H1 (cell line): ENCODE data around the gene GRK3. TPM values are rescaled to one million over a fixed set of nuclear protein-coding genes. Genes with fewer than 3 reads are reported as not detected.

ENCODE experiments used
- CTCF ChIA-PET: fragments of 300-600 bp; sonication (Branson Sonifier 250); formaldehyde crosslinking; loops from one replicate; lab custom pipeline; 2021; ENCODE audit not compliant: partially characterized antibody; lab: Charles Lee
- POLR2A ChIA-PET: fragments of 300-600 bp; sonication (Branson Sonifier 250); formaldehyde crosslinking; loops from one replicate; lab custom pipeline; 2021; ENCODE audit warnings: inconsistent platforms; ENCODE audit not compliant: partially characterized antibody; lab: Charles Lee
- DNase-seq, 2 experiments: peaks; one replicate each; pipeline versions ENCODE4 v3.0.0 to v3.0.0-alpha.2; 2010 to 2022; ENCODE audit warnings: low spot score in 2 of 2, low read depth in 1 of 2, mixed read lengths in 1 of 2
- FAIRE-seq: peaks from 2 replicates; lab custom pipeline; 2011; peaks lifted over from hg19 to GRCh38; lab: Jason Lieb, UNC
- H2AFZ ChIP-seq: 2 replicates; pipeline ENCODE4 v1.8.1; 2012; ENCODE audit warnings: low read length, inconsistent platforms
- H2AK5ac ChIP-seq: 2 replicates; pipeline ENCODE4 v1.6.1; 2013; ENCODE audit warnings: low read depth, low read length
- H2BK120ac ChIP-seq: replicated peaks from 2 replicates; pipeline ENCODE3; 2013; ENCODE audit warnings: low read depth, low read length, inconsistent platforms
- H2BK12ac ChIP-seq: 2 replicates; pipeline ENCODE4 v1.6.1; 2013; ENCODE audit warnings: low read depth, low read length
- H2BK15ac ChIP-seq: 2 replicates; pipeline ENCODE4 v1.6.1; 2013; ENCODE audit warnings: low read length
- H2BK20ac ChIP-seq: 2 replicates; pipeline ENCODE4 v1.6.1; 2013; ENCODE audit warnings: low read length
- H2BK5ac ChIP-seq: 2 replicates; pipeline ENCODE4 v1.6.1; 2013; ENCODE audit warnings: low read depth, low read length
- H3K14ac ChIP-seq: 2 replicates; pipeline ENCODE4 v1.6.1; 2013; ENCODE audit warnings: inconsistent platforms; ENCODE audit not compliant: insufficient read length
- H3K18ac ChIP-seq: 2 replicates; pipeline ENCODE4 v1.6.1; 2013; ENCODE audit warnings: low read length; ENCODE audit errors: extremely low read depth
- H3K23ac ChIP-seq: 2 replicates; pipeline ENCODE4 v1.6.1; 2013; ENCODE audit warnings: inconsistent platforms; ENCODE audit not compliant: insufficient read length
- H3K23me2 ChIP-seq: 2 replicates; pipeline ENCODE4 v1.6.1; 2013; ENCODE audit warnings: low read depth, low read length
- H3K27ac ChIP-seq: 2 replicates; pipeline ENCODE4 v1.6.1; 2011; ENCODE audit warnings: low read depth, low read length, inconsistent platforms
- H3K27me3 ChIP-seq, 4 experiments: replicated peaks in 1 of 4; 1 replicate in 1 of 4; 2 replicates in 3 of 4; pipeline versions ENCODE4 v1.6.1 to v1.8.1; 2011 to 2013; ENCODE audit warnings: low read length in 3 of 4, mild to moderate bottlenecking in 3 of 4, inconsistent platforms in 2 of 4, mixed read lengths in 2 of 4, moderate library complexity in 1 of 4; ENCODE audit not compliant: control insufficient read depth in 3 of 4, insufficient read depth in 3 of 4; ENCODE audit errors: extremely low read depth in 1 of 4
- H3K36me3 ChIP-seq, 4 experiments: 2 replicates each; pipeline versions ENCODE4 v1.6.1 to v1.8.1; 2011 to 2013; ENCODE audit warnings: mild to moderate bottlenecking in 4 of 4, low read length in 3 of 4, moderate library complexity in 2 of 4, control low read depth in 1 of 4, inconsistent platforms in 1 of 4; ENCODE audit not compliant: insufficient read depth in 4 of 4, control insufficient read depth in 2 of 4
- H3K4ac ChIP-seq: replicated peaks from 2 replicates; pipeline ENCODE3; 2013; ENCODE audit warnings: low read length, low read depth, mixed read lengths, inconsistent platforms; ENCODE audit not compliant: insufficient read length
- H3K4me1 ChIP-seq, 4 experiments: replicated peaks in 1 of 4; 1 replicate in 1 of 4; 2 replicates in 3 of 4; pipeline versions ENCODE4 v1.6.1 to v1.8.1; 2011 to 2013; ENCODE audit warnings: low read length in 3 of 4, inconsistent platforms in 2 of 4, mixed read lengths in 1 of 4; ENCODE audit not compliant: insufficient read depth in 4 of 4, control insufficient read depth in 3 of 4
- H3K4me2 ChIP-seq, 2 experiments: 2 replicates each; pipeline versions ENCODE4 v1.6.1 to v1.8.1; 2011 to 2013; ENCODE audit warnings: low read depth in 2 of 2, low read length in 2 of 2, control low read depth in 1 of 2, inconsistent platforms in 1 of 2, mild to moderate bottlenecking in 1 of 2; ENCODE audit not compliant: insufficient read depth in 1 of 2
- H3K4me3 ChIP-seq, 4 experiments: fragments of 200-600, 300-600 bp in 1 of 4; sonication (generic), shearing (Covaris generic), sonication (Bioruptor Twin) in 1 of 4; 2 replicates each; pipeline versions ENCODE4 v1.5.1 to v1.8.1; 2011 to 2016; ENCODE audit warnings: low read length in 4 of 4, low read depth in 3 of 4, control low read depth in 2 of 4, inconsistent platforms in 2 of 4, mild to moderate bottlenecking in 2 of 4, mixed read lengths in 1 of 4, moderate library complexity in 1 of 4; ENCODE audit not compliant: insufficient read depth in 2 of 4; ENCODE audit errors: extremely low read depth in 1 of 4
- H3K56ac ChIP-seq: replicated peaks from 2 replicates; pipeline ENCODE3; 2013; ENCODE audit warnings: low read depth, mild to moderate bottlenecking, mixed read lengths, low read length, inconsistent platforms; ENCODE audit not compliant: insufficient read length
- H3K79me1 ChIP-seq: 2 replicates; pipeline ENCODE4 v1.6.1; 2013; ENCODE audit warnings: low read depth, low read length, control low read depth
- H3K79me2 ChIP-seq, 2 experiments: 2 replicates each; pipeline versions ENCODE4 v1.6.1 to v1.8.1; 2012 to 2013; ENCODE audit warnings: low read length in 2 of 2, mild to moderate bottlenecking in 2 of 2, inconsistent platforms in 1 of 2; ENCODE audit not compliant: insufficient read depth in 2 of 2, control insufficient read depth in 1 of 2
- H3K9ac ChIP-seq, 4 experiments: replicated peaks in 1 of 4; 1 replicate in 1 of 4; 2 replicates in 3 of 4; pipeline versions ENCODE4 v1.6.1 to v1.8.1; 2011 to 2013; ENCODE audit warnings: low read depth in 3 of 4, low read length in 3 of 4, control low read depth in 2 of 4, mild to moderate bottlenecking in 2 of 4, moderate library complexity in 2 of 4, inconsistent platforms in 1 of 4; ENCODE audit errors: extremely low read depth in 1 of 4
- H3K9me3 ChIP-seq, 2 experiments: 2 replicates each; pipeline versions ENCODE4 v1.6.1 to v1.8.1; 2012 to 2013; ENCODE audit warnings: mild to moderate bottlenecking in 2 of 2, moderate library complexity in 2 of 2, control low read depth in 1 of 2, inconsistent platforms in 1 of 2, low read depth in 1 of 2, low read length in 1 of 2, mixed read lengths in 1 of 2; ENCODE audit not compliant: insufficient read depth in 2 of 2
- H4K20me1 ChIP-seq, 2 experiments: replicated peaks in 1 of 2; 2 replicates each; pipeline versions ENCODE3 to v1.8.1; 2011 to 2013; ENCODE audit warnings: inconsistent platforms in 2 of 2, low read length in 2 of 2, mild to moderate bottlenecking in 1 of 2; ENCODE audit not compliant: insufficient read depth in 2 of 2, control insufficient read depth in 1 of 2
- H4K5ac ChIP-seq: 2 replicates; pipeline ENCODE4 v1.6.1; 2013; ENCODE audit warnings: low read length, low read depth, mixed read lengths, inconsistent platforms; ENCODE audit not compliant: insufficient read length
- H4K8ac ChIP-seq: 2 replicates; pipeline ENCODE4 v1.8.0; 2013; ENCODE audit warnings: mild to moderate bottlenecking, moderate library complexity, low read length, inconsistent platforms; ENCODE audit not compliant: insufficient read depth; ENCODE audit errors: extremely low read depth
- H4K91ac ChIP-seq: replicated peaks from 2 replicates; pipeline ENCODE3; 2013; ENCODE audit warnings: low read length, mixed read lengths, inconsistent platforms; ENCODE audit not compliant: insufficient read length
- ASH2L ChIP-seq: fragments of 200-600, 300-600 bp; sonication (generic); IDR thresholded peaks from one replicate; pipeline ENCODE4 v1.7.1; 2017; ENCODE audit warnings: low read length
- BACH1 ChIP-seq: IDR thresholded peaks from 2 replicates; pipeline ENCODE4 v1.6.1; 2012; ENCODE audit warnings: low read length, improper control_type of control experiment
- BRCA1 ChIP-seq: IDR thresholded peaks from 2 replicates; pipeline ENCODE4 v1.6.1; 2012; ENCODE audit warnings: low read depth, low read length, improper control_type of control experiment
- CBX5 ChIP-seq: fragments of 300-800, 300-1000 bp; sonication (generic); IDR thresholded peaks from 2 replicates; pipeline ENCODE4 v1.7.1; 2016; ENCODE audit warnings: antibody characterized with exemption, low read length, low read depth
- EP300 ChIP-seq, 2 experiments: IDR thresholded peaks; 1 replicate in 1 of 2; 2 replicates in 1 of 2; pipeline ENCODE4 v1.6.1; 2011 to 2012; ENCODE audit warnings: low read depth in 2 of 2, low read length in 2 of 2, mild to moderate bottlenecking in 2 of 2, borderline replicate concordance in 1 of 2, inconsistent platforms in 1 of 2, moderate library complexity in 1 of 2
- FOSL1 ChIP-seq: IDR thresholded peaks from 2 replicates; pipeline ENCODE4 v1.6.1; 2011; ENCODE audit warnings: mild to moderate bottlenecking, low read depth, low read length, moderate library complexity; ENCODE audit not compliant: insufficient read depth
- GTF2F1 ChIP-seq: IDR thresholded peaks from 2 replicates; pipeline ENCODE4 v1.6.1; 2012; ENCODE audit warnings: low read depth, low read length, improper control_type of control experiment, borderline replicate concordance
- HDAC2 ChIP-seq, 2 experiments: fragments of 300-600 bp in 1 of 2; sonication (generic) in 1 of 2; IDR thresholded peaks; 2 replicates each; pipeline ENCODE4 v1.6.1; 2011 to 2012; ENCODE audit warnings: low read depth in 2 of 2, low read length in 2 of 2, mild to moderate bottlenecking in 2 of 2, moderate library complexity in 2 of 2, borderline replicate concordance in 1 of 2, inconsistent platforms in 1 of 2
- KDM5A ChIP-seq: fragments of 200-600 bp; IDR thresholded peaks from 2 replicates; pipeline ENCODE4 v1.7.1; 2012; ENCODE audit warnings: mild to moderate bottlenecking, low read length, inconsistent platforms, mixed read lengths
- POLR2AphosphoS5 ChIP-seq: IDR thresholded peaks from 2 replicates; pipeline ENCODE4 v1.6.1; 2011; ENCODE audit warnings: low read depth, low read length
- RAD21 ChIP-seq, 2 experiments: IDR thresholded peaks in 1 of 2; conservative IDR thresholded peaks in 1 of 2; 2 replicates each; pipeline ENCODE4 v1.6.1; 2011; ENCODE audit warnings: low read depth in 2 of 2, low read length in 2 of 2, improper control_type of control experiment in 1 of 2, inconsistent platforms in 1 of 2, mild to moderate bottlenecking in 1 of 2, moderate library complexity in 1 of 2
- SIRT6 ChIP-seq: IDR thresholded peaks from one replicate; pipeline ENCODE4 v1.7.1; 2012; ENCODE audit warnings: low read length, inconsistent platforms
- SIX5 ChIP-seq: IDR thresholded peaks from 2 replicates; pipeline ENCODE4 v1.6.1; 2011; ENCODE audit warnings: mild to moderate bottlenecking, low read depth, low read length
- TCF12 ChIP-seq: IDR thresholded peaks from 2 replicates; pipeline ENCODE4 v1.6.1; 2011; ENCODE audit warnings: low read depth, mild to moderate bottlenecking, low read length
- polyA plus RNA-seq, 7 experiments: library from polyadenylated mRNA; depleted of rRNA in 3 of 7; stranded (reverse) in 5 of 7; unstranded in 2 of 7; fragments of >200 nt in 5 of 7; fragments of 200-250 nt in 2 of 7; gene quantifications; 1 replicate in 5 of 7; 2 replicates in 1 of 7; 4 replicates in 1 of 7; pipeline versions ENCODE4 v1.2.1 to v1.2.3, GENCODE V29; 2011 to 2013; ENCODE audit warnings: missing spikeins in 2 of 7, mixed read lengths in 2 of 7
- total RNA-seq: library from RNA; stranded (reverse); fragmentation: NEBNext Ultra II Directional; extraction: Animal tissue kit (Norgen Biotek cat#: 25700); gene quantifications from 2 replicates; pipeline ENCODE4 v1.2.1, GENCODE V29; 2021
- TF ChIP-seq, protein P1 (sequence below): IDR thresholded peaks from 2 replicates; pipeline ENCODE4 v1.6.1; 2012; ENCODE audit warnings: inconsistent platforms

Gene GRK3
- total and polyA plus RNA-seq, 2 of the 8 experiments (the other 6 are each of a cell fraction or from before 2014, with no cell fraction given), result 7.5 to 35.3 TPM

DNA sequence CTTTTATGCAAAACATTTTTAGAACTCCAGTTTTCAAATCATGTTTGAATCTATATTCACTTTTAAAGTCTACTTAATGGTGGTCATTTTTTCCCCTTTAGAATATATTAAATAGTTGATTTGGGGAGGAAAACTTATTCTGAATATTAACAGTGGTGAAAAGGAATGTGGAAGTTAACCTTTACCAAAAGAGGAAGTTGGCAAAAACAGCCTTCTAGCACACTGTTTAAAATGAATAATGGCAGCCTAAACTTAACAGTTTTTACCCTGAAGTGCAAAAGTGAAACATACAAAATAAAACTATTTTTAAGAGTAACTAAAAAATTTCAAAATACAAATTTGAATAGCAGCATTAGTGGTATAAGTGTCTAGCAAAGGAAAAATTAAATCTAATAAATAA, 86.4 kb downstream of the GRK3 start:
- no peak overlapping the region for H2BK15ac ChIP-seq
- DNase-seq (no peak), FAIRE-seq (no peak)
- H4K91ac ChIP-seq, result no peak overlapping the region
- H3K4me3 ChIP-seq, result no peak overlapping the region
- no peak overlapping the region for H3K27ac ChIP-seq
- ChIA-PET CTCF (no interaction called here), POLR2A (no interaction called here)
- no peaks in the 10 kb centered on the region for H3K27me3 ChIP-seq
- no peak overlapping the region for H3K4ac ChIP-seq
- H4K8ac ChIP-seq, result no peak overlapping the region
- no peak overlapping the region for H3K18ac ChIP-seq
- H3K4me1 ChIP-seq, result no peaks in the 10 kb centered on the region
- H3K79me1 ChIP-seq, result no peaks in the 10 kb centered on the region
- H3K79me2 ChIP-seq, result no peaks in the 10 kb centered on the region
- no peak overlapping the region for H2AK5ac ChIP-seq
- H3K23ac ChIP-seq, result no peak overlapping the region
- peaks cover 0 to 1% of the 10 kb centered on the region in 2 experiments for H4K20me1 ChIP-seq
- no peaks in the 10 kb centered on the region for H3K36me3 ChIP-seq
- TF ChIP-seq GTF2F1 (no peak), EP300 (IDR thresholded peaks at IDR 0.05; ENCODE audit: borderline replicate concordance in 1 of 2, low read depth in 2 of 2, low read length in 2 of 2) (no peak), BACH1 (no peak), TCF12 (no peak), KDM5A (no peak), RAD21 (IDR thresholded peaks at IDR 0.05 in 1 of 2, conservative IDR thresholded peaks at IDR 0.05 in 1 of 2; ENCODE audit: low read depth in 2 of 2, low read length in 2 of 2) (no peak), SIRT6 (no peak), FOSL1 (no peak), HDAC2 (IDR thresholded peaks at IDR 0.05; ENCODE audit: borderline replicate concordance in 1 of 2, low read depth in 2 of 2, low read length in 2 of 2) (no peak), BRCA1 (no peak), POLR2AphosphoS5 (no peak), ASH2L (no peak), CBX5 (no peak), SIX5 (no peak)
- TF ChIP-seq, protein P1, sequence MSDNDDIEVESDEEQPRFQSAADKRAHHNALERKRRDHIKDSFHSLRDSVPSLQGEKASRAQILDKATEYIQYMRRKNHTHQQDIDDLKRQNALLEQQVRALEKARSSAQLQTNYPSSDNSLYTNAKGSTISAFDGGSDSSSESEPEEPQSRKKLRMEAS, result no peak
- no peak overlapping the region for H2BK12ac ChIP-seq
- H3K9ac ChIP-seq, result no peak overlapping the region
- no peak overlapping the region for H3K56ac ChIP-seq
- no peaks in the 10 kb centered on the region for H3K23me2 ChIP-seq
- H3K4me2 ChIP-seq, result no peak overlapping the region
- no peak overlapping the region for H2BK20ac ChIP-seq
- no peaks in the 10 kb centered on the region for H3K9me3 ChIP-seq
- H4K5ac ChIP-seq, result no peak overlapping the region
- no peak overlapping the region for H2AFZ ChIP-seq
- no peak overlapping the region for H2BK5ac ChIP-seq
- no peak overlapping the region for H3K14ac ChIP-seq
- no peak overlapping the region for H2BK120ac ChIP-seq
